HL-60 (cell line): ENCODE measurements around the gene NFAT5.
"Not testable (repeated sequence)": the region's sequence is repeated elsewhere in the genome, so short reads cannot be mapped to it uniquely, and the experiment has no call there.

Source experiments
- CTCF ChIP-seq: IDR thresholded peaks from one replicate; pipeline ENCODE4 v1.5.1; 2011; ENCODE audit warnings: low read length, control low read depth, inconsistent platforms; ENCODE audit not compliant: insufficient read depth
- POLR2AphosphoS5 ChIP-seq: IDR thresholded peaks from 2 replicates; pipeline ENCODE4 v1.6.1; 2012; ENCODE audit warnings: low read depth
- REST ChIP-seq: IDR thresholded peaks from 2 replicates; pipeline ENCODE4 v1.6.1; 2012; ENCODE audit warnings: low read depth; ENCODE audit not compliant: insufficient replicate concordance

- TF ChIP-seq CTCF, POLR2AphosphoS5, REST: not testable (repeated sequence)
Measured at GRCh38 chr16:69578771-69579170, 13.0 kb downstream of the NFAT5 start.
